ELF-1 (cell line): ENCODE results near the gene KLC1.
A peak's percentile ranks its signal among the peaks of the same experiment; 100 is the strongest.

Source experiments
- DNase-seq: peaks from one replicate; pipeline ENCODE4 v3.0.0-alpha.2; 2016; ENCODE audit warnings: low read depth, low spot score

Gene KLC1

GRCh38 chr14:103734081-103734888 lies 105.3 kb downstream of the KLC1 start:
- DNase-seq, result no peak

- no peak for DNase-seq
These were observed 106.0 kb downstream of the KLC1 start for GRCh38 chr14:103735022-103735421.

- DNase-seq, result no peak
These were observed 106.4 kb downstream of the KLC1 start for GRCh38 chr14:103735439-103735814.

- DNase-seq, result peak; percentile 91
These were observed 107.0 kb downstream of the KLC1 start for GRCh38 chr14:103735815-103736545.

GRCh38 chr14:103736546-103737431 lies 107.8 kb downstream of the KLC1 start:
- no peak for DNase-seq

GRCh38 chr14:103737432-103738045 lies 108.5 kb downstream of the KLC1 start:
- no peak for DNase-seq

GRCh38 chr14:103738166-103738565 lies 109.2 kb downstream of the KLC1 start:
- no peak for DNase-seq

GRCh38 chr14:103738701-103739451 lies 109.9 kb downstream of the KLC1 start:
- DNase-seq, result no peak

- no peak for DNase-seq
These were observed 110.4 kb downstream of the KLC1 start for GRCh38 chr14:103739466-103739792.

- no peak for DNase-seq
These were observed 110.9 kb downstream of the KLC1 start for GRCh38 chr14:103739793-103740501.

- no peak for DNase-seq
These were observed 112.1 kb downstream of the KLC1 start for GRCh38 chr14:103740991-103741689.

GRCh38 chr14:103741876-103742275 lies 112.9 kb downstream of the KLC1 start:
- no peak for DNase-seq

GRCh38 chr14:103742499-103743255 lies 113.7 kb downstream of the KLC1 start:
- no peak for DNase-seq

GRCh38 chr14:103743691-103744090 lies 114.7 kb downstream of the KLC1 start:
- DNase-seq, result no peak

- peak; percentile 0 for DNase-seq
These were observed 115.8 kb downstream of the KLC1 start for GRCh38 chr14:103744621-103745395.

- peak; percentile 0 for DNase-seq
These were observed 116.4 kb downstream of the KLC1 start for GRCh38 chr14:103745424-103745823.

- DNase-seq, result peak; percentile 0
These were observed 117.7 kb downstream of the KLC1 start for GRCh38 chr14:103746701-103747100.

GRCh38 chr14:103748534-103748857 lies 119.5 kb downstream of the KLC1 start:
- DNase-seq, result no peak
